Lung microvascular endothelial cell (primary cell): Measurements from ENCODE around the gene EPHA3. TPM values are rescaled to one million over a fixed set of nuclear protein-coding genes. Genes with fewer than 3 reads are reported as not detected.

Experiments used
- DNase-seq, 2 donors: peaks; one replicate each; pipeline versions ENCODE4 v3.0.0 to v3.0.0-alpha.2; 2010; ENCODE audit warnings: low read depth in 2 of 2
- total RNA-seq: library from RNA; depleted of rRNA; stranded (reverse); fragments of >200 nt; gene quantifications from 2 replicates; pipeline ENCODE4 v1.2.1, GENCODE V29; 2014

The EPHA3 gene
- total RNA-seq, 1 donor from 2014 or later, result not detected

DNA sequence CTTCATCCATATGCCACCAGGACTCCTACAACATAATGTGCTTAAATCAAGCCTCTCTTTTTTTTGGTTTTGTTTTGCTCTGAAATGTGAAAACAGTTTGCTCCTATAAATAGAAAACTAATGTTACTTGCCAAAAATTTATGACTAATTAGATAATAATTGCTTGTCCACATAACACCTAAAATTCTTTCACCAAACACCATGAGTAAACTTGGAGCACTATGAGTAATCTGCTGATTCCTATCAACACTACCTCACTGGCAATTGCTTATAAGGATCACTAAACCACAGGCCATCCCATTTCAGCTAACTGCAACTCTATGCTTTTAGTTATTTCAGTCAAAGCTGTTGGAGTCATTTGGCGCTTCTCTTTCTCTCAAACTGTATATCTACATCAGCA, 252.7 kb downstream of the EPHA3 start:
- DNase-seq, result no peak

DNA sequence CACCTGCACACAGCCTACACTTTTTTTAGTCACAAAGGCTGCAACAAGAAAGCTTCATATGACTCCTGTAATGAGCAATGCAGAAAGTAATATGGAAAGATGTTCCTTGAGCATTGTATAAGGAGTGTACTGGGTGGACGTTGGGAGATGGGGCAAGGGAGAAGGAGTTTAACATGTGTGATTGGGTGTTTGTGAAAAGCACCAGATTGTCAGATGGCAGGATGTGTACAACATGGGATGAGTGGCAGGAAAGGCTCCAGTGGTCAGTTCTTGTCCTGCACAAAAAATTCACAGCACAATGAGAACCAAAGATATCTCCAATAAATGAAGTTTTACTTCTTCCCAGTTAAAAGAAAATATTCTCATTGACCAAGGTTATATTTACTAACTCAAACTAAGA, 255.1 kb downstream of the EPHA3 start:
- DNase-seq, result no peak

- DNase-seq, result no peak
Observed at GRCh38 chr3:89363171-89363570, 255.8 kb downstream of the EPHA3 start.

GRCh38 chr3:89364314-89364713, 256.9 kb downstream of the EPHA3 start:
- DNase-seq, result no peak

DNA sequence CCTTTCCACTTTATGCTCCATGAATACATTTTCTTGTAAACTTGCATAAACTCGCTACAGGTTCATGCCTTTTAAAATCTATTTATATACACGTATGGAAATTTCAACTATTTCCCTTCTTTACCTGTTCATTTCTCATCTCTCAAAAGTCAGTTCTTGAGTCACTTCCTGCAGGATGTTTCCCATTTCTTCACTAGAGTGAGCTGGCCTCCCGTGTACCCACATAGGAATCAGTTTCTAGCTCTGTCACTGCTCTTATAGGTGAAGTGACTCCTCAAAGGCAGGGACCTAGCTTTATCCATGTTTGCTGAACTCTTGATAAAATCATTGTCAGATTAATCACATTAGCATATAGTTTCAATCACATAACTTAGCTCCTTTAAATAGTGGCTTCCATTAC, 259.7 kb downstream of the EPHA3 start:
- no peak for DNase-seq

DNA sequence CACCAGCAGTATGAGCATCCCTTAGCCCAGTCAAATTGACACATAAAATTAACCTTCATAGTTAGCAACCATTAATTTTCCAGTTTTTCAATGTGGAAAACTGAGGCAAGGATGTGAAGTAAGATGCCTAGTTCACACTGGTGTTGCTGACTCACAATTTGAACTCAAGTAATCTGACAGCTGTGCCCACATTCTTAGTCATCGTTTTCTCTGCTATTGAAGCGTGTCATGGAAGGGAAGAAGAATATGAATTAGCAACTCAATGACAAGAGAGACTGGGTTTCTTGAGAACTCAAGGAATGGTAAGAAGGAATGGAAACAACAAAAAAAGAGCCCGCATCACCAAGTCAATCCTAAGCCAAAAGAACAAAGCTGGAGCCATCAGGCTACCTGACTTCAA, 261.4 kb downstream of the EPHA3 start:
- no peak for DNase-seq

DNA sequence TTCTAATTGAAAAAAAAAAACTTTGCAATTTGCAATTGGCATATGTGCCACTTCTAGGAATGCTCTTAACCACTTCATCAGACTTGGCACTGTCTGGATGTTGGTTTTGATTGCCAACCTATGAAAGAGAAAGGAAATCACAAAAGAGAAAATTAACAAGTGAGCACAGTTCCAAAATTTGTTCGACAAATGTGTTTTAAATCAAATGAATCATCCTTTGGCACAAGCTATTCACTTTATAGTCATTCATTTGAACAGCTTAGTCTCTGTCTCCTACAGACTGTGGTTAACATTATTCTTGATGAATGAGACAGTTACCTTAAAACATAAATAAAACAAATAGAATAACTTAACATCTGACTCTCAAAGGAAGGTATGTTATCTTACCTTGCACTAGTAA, 265.0 kb downstream of the EPHA3 start:
- no peak for DNase-seq

DNA sequence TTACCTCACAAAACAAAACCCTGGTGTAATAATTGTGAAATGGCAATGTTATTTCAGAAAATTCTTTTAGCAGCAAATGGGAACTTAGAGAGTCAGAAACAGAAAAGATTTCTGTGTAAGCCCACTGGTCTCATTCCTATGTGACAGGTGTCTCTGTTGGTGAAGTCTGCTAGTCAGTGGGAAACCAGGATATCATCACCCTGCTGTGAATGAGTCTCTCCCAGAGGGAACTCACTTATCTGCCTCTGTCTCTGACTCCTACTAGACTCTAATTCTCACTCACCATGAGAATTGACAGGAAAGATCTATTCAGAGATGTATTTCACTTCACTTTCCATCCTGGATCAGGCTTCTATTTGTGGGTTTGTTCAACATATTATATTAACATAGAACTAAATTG, 266.0 kb downstream of the EPHA3 start:
- DNase-seq, result no peak

DNA sequence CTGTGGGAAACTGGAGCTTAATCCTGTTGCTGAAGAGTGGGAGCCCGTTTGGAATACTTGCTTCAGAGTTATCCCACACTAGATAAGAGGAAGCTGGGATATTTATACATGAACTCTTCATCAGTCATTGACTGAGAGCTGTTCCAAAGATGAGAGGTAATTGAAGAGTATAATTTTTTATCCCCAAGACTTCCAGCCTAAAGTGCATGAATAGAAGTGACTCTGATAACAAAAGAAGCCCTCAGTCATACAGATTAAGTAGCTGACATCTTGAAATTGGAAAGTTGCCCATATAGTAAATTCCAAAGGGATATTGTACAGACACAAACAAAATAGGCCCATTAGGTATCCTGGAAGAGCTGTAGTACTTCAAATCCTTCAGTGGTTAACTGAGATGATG, 268.0 kb downstream of the EPHA3 start:
- no peak for DNase-seq

- no peak for DNase-seq
Observed at GRCh38 chr3:89380016-89380415, 272.6 kb downstream of the EPHA3 start.

DNA sequence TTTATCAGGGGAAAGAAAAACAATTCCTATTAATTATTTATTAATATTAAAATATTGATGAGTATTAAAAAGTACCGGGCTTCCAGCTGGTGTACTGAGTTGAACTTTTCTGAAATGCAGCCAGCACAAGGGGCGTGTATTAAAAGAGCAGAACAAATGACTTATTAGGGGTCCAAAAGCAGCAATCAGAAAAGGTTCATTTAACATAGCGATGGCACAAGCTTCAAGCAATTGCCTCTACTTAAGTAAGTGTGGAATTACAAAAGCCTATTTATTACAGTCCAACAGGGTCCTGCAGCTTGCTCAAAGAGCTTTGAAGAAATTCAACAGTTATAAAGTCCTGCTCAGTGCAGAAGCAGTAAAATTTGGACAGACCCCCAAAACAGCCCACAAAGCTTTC, 285.6 kb downstream of the EPHA3 start:
- no peak for DNase-seq

GRCh38 chr3:89395456-89395855, 288.0 kb downstream of the EPHA3 start:
- no peak for DNase-seq

DNA sequence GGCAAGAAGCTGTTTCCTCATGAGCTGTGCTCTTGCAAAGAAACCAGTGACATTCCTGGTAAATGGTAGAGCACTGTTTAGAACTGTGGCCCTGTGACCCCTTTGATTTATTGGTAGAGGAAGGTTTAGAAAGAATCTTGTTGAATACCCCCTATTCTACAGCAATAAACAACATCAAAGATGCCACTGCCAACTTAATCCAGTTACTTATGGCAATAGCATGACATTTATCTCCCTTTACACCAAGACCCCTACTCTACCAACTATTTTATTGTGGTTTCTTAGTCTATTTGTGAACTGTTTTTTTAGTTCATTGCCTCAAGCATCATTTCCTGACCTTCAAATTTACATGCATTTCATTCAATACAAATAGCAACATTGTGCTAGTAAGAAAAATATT, 288.6 kb downstream of the EPHA3 start:
- no peak for DNase-seq

DNA sequence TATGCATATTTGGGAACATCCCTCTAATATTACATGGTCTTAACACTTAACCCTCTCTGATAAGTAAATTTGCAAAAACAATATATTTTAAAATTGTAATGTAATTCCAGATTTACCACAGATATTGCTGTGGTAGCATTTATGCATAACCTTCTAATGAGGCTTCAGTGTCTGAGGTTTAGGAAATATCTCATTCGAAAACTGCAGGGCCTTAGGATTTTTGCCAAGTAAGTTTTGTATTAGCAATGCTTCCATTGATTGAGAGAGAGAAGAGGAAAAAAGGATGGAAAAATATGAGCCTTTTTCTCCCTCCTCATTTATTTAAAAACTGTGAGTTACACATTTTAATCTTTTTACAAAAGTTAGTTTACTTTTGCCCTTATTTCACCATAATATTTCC, 294.6 kb downstream of the EPHA3 start:
- DNase-seq, result no peak

GRCh38 chr3:89405176-89405575, 297.8 kb downstream of the EPHA3 start:
- DNase-seq, result no peak

DNA sequence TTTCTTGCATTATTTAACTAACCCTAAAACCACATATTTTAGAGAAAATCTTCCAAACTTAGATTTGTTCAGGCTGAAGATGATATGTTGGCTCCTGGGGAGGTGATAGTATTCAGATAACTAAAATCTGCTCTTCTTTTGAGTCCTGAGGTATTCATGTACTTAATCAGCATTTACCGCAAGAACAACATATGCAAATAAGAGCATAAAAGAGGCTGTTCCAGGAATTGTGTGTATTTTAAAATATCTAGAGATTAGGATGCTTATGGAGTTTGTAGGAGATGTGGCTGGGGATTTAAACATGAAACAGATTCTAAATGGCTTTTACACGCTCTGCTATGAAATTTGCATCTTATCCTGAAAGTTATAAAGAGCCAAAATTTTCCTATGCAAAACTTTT, 298.2 kb downstream of the EPHA3 start:
- DNase-seq, result no peak

GRCh38 chr3:89411201-89411600, 303.8 kb downstream of the EPHA3 start:
- no peak for DNase-seq

GRCh38 chr3:89414270-89414669, 306.8 kb downstream of the EPHA3 start:
- no peak for DNase-seq

- DNase-seq, result no peak
Observed at GRCh38 chr3:89419647-89420241, 312.3 kb downstream of the EPHA3 start.

GRCh38 chr3:89426060-89426459, 318.6 kb downstream of the EPHA3 start:
- DNase-seq, result no peak

DNA sequence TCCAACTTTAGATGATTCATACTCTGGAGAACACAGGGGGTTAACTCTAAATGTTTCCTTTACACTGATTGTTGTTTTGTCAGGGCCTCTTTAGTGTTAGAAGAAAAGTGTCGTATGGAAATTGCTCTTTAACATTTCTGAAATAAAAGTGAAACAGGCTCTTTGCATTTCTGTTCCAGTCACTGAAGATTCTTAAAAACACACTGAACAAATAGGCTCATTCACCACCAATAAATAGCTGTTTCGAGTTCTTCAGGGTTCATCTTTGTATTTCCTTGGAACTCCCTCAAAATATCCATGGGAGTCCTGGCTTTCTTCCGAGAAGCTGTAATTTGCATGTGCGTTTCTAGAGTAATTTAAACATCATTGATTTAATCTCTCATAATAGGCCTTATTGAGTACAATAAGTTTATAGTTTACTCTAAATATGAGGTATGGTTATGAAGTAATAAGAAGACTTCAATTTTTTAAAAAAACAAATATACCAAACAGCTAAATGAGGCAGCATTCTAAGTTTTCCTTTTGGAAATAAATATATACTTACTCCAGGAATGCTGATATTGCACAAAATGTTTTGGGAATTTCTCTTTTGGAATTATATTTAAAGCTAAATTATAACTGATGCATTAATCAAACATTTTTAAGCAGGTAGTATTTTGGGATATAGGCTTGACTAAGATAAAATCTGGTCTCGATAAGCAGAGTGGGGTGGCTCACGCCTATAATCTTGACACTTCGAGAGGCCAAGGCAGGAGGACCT, 327.4 kb downstream of the EPHA3 start:
- DNase-seq, result no peak

DNA sequence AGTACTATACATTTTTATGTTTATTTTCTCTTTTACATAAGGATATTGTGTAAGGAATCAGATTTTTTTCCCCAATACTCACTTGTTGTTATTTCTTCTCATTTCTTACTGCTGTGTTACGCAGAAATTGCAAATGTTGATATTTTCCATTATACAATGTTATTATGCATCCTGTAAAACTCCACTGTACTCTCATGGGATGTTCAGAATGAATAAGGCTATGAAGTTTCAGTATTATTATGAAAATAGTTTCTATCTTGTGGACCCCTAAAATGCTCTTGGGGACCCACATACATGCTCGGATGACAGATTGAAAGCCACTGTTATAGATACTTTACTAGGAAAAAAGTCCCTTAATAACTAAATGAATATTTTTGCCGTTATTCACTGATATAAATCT, 329.4 kb downstream of the EPHA3 start:
- DNase-seq, result no peak

- DNase-seq, result no peak
Observed at GRCh38 chr3:89440386-89440785, 333.0 kb downstream of the EPHA3 start.

DNA sequence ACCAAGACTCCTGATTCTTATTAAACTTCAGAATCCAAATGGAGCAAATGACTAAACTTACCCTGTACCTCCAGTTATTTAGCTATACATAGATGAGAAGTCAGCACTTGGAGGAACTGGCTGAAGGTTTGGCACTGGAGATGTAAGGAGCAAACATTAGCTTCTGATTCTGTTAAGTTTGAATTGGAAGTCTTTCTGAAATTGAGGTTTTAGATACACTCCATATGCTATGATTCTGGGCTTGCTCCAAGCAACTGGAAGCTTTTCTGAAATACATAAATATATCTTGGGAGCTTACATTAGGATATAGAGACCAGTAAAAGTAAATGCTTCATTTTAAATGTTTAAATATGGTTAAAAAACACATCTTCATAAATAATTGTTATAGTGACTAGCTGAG, 333.7 kb downstream of the EPHA3 start:
- no peak for DNase-seq
